ENCODE measurements around the gene ATP5F1E. TPM values are rescaled to one million over a fixed set of nuclear protein-coding genes. Genes with fewer than 3 reads are reported as not detected.

The ATP5F1E gene
- total and polyA plus RNA-seq, 9 of the 15 experiments (the other 6 are each of a cell fraction or from before 2014, with no cell fraction given), result 60.3 to 162 (median 113) TPM

DNA sequence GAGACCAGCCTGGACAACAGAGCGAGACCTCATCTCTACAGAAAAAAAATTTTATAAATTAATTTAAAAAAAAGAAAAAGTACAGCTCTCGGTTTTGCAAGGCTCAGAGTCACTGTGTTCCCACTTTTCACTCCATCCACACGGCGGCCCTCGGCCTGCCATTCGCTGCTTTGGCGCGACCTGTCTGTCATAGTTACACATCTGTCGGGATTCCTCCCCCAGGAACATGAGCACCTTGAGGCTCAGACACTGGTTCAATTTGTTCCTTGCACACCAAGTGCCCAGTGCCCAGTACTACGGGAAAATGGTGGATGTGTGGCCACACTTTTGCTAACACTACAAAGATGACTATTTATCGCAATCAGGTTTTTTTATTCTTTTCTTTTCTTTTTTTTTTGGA is 33.5 kb downstream of the ATP5F1E start:
- H3K27me3 ChIP-seq (ENCODE audit: control insufficient read depth in 2 of 2, insufficient read depth in 2 of 2, low read length in 2 of 2), result no peaks in the 10 kb centered on the region
- H3K79me2 ChIP-seq (ENCODE audit: control insufficient read depth, insufficient read depth, low read length), result 0 out of 3 replicates have a peak, but pooled peaks cover 4% of the 10 kb centered on the region
- CTCF ChIA-PET (ENCODE audit: low intra/inter-chr PET ratio), result no interaction called here
- intact Hi-C loops (cut with micrococcal nuclease), result no loop called here
- no TSS peak for BruUV-seq (replicated peaks)
- FAIRE-seq (no peak), ATAC-seq (no peak), DNase-seq (ENCODE audit: extremely low read depth in 1 of 4, low spot score in 3 of 4) (no peak)
- 88% methylated on average over 11 of the region's 11 CpGs for WGBS (ENCODE audit: insufficient coverage, low coverage, missing lambda C conversion rate)
- H3K9me1 ChIP-seq (ENCODE audit: control insufficient read depth, insufficient read depth, low read length), result no peaks in the 10 kb centered on the region
- POLR2A ChIA-PET, result interaction anchor here (1.3 to 2.4 kb wide), 3 partner anchors 9 to 21 kb away, joined by 3 to 6 read pairs (median 6); partner anchors contain the start of gene TUBB1
- no peak overlapping the region for H3K4me3 ChIP-seq
- H3K27ac ChIP-seq (ENCODE audit: extremely low read depth, low read depth, low read length), result no peak overlapping the region
- H3K9me3 ChIP-seq (replicated peaks; ENCODE audit: control insufficient read depth, insufficient read depth, low read depth, low read length), result no peaks in the 10 kb centered on the region
- H3K36me3 ChIP-seq (ENCODE audit: control insufficient read depth, insufficient read depth, low read length), result peaks cover 85% of the 10 kb centered on the region
- H3K4me2 ChIP-seq (ENCODE audit: insufficient read depth, low read length), result no peak overlapping the region
- in situ Hi-C loops (cut with MboI), result no loop called here
- H4K20me1 ChIP-seq (replicated peaks; ENCODE audit: control insufficient read depth, insufficient read depth, low read length), result peaks cover 5% of the 10 kb centered on the region; the same call in 1 of the 2 replicates
- no peak for TF ChIP-seq ATF3 (IDR thresholded peaks at IDR 0.05)
- TF ChIP-seq ATF3 (CRISPR knock-in tag; conservative IDR thresholded peaks at IDR 0.05), result no peak
- TF ChIP-seq MIER1 (IDR thresholded peaks at IDR 0.05; ENCODE audit: low read depth), result no peak
- TF ChIP-seq TAF15 (IDR thresholded peaks at IDR 0.05; ENCODE audit: low read depth, low read length), result no peak
- TF ChIP-seq SUPT5H (IDR thresholded peaks at IDR 0.05), result no peak
- TF ChIP-seq, protein P1, sequence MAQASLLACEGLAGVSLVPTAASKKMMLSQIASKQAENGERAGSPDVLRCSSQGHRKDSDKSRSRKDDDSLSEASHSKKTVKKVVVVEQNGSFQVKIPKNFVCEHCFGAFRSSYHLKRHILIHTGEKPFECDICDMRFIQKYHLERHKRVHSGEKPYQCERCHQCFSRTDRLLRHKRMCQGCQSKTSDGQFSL (CRISPR knock-in tag; IDR thresholded peaks at IDR 0.05), result no peak
- TF ChIP-seq, protein P1 (tag; IDR thresholded peaks at IDR 0.05), result no peak
- no peak for TF ChIP-seq ZNF695 (CRISPR knock-in tag; IDR thresholded peaks at IDR 0.05)
- TF ChIP-seq TAF1 (IDR thresholded peaks at IDR 0.05; ENCODE audit: control insufficient read depth, extremely low read depth, insufficient read depth, low read length, severe bottlenecking), result no peak
- no peak for TF ChIP-seq RUNX1 (IDR thresholded peaks at IDR 0.05; ENCODE audit: low read depth)
- TF ChIP-seq TEAD2 (tag; IDR thresholded peaks at IDR 0.05), result no peak
- TF ChIP-seq PHF20 (IDR thresholded peaks at IDR 0.05; ENCODE audit: partially characterized antibody), result no peak
- TF ChIP-seq, protein P2, sequence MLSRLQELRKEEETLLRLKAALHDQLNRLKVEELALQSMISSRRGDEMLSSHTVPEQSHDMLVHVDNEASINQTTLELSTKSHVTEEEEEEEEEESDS (CRISPR knock-in tag; IDR thresholded peaks at IDR 0.05), result no peak
- TF ChIP-seq, protein P3, sequence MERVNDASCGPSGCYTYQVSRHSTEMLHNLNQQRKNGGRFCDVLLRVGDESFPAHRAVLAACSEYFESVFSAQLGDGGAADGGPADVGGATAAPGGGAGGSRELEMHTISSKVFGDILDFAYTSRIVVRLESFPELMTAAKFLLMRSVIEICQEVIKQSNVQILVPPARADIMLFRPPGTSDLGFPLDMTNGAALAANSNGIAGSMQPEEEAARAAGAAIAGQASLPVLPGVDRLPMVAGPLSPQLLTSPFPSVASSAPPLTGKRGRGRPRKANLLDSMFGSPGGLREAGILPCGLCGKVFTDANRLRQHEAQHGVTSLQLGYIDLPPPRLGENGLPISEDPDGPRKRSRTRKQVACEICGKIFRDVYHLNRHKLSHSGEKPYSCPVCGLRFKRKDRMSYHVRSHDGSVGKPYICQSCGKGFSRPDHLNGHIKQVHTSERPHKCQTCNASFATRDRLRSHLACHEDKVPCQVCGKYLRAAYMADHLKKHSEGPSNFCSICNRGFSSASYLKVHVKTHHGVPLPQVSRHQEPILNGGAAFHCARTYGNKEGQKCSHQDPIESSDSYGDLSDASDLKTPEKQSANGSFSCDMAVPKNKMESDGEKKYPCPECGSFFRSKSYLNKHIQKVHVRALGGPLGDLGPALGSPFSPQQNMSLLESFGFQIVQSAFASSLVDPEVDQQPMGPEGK (CRISPR knock-in tag; IDR thresholded peaks at IDR 0.05; ENCODE audit: borderline replicate concordance), result no peak
- no peak overlapping the region for H2AFZ ChIP-seq (ENCODE audit: low read depth, low read length)
- H3K4me1 ChIP-seq (replicated peaks in 1 of 2; ENCODE audit: control insufficient read depth in 2 of 2, insufficient read depth in 2 of 2, low read length in 2 of 2), result peaks cover 0 to 31% of the 10 kb centered on the region in 2 experiments; a peak in 2 of 5 replicates
- no peak overlapping the region; a peak in 1 of 4 replicates for H3K9ac ChIP-seq (ENCODE audit: insufficient read depth in 1 of 2, low read depth in 2 of 2, low read length in 2 of 2)
